Activated CD4-positive, alpha-beta T cell treated with anti-CD3 and anti-CD28 coated beads for 48 hours (primary cell): ENCODE results near the gene RRP12.

Experiments used
- DNase-seq: peaks from one replicate; pipeline ENCODE4 v3.0.0-alpha.2; 2020

The RRP12 gene

DNA sequence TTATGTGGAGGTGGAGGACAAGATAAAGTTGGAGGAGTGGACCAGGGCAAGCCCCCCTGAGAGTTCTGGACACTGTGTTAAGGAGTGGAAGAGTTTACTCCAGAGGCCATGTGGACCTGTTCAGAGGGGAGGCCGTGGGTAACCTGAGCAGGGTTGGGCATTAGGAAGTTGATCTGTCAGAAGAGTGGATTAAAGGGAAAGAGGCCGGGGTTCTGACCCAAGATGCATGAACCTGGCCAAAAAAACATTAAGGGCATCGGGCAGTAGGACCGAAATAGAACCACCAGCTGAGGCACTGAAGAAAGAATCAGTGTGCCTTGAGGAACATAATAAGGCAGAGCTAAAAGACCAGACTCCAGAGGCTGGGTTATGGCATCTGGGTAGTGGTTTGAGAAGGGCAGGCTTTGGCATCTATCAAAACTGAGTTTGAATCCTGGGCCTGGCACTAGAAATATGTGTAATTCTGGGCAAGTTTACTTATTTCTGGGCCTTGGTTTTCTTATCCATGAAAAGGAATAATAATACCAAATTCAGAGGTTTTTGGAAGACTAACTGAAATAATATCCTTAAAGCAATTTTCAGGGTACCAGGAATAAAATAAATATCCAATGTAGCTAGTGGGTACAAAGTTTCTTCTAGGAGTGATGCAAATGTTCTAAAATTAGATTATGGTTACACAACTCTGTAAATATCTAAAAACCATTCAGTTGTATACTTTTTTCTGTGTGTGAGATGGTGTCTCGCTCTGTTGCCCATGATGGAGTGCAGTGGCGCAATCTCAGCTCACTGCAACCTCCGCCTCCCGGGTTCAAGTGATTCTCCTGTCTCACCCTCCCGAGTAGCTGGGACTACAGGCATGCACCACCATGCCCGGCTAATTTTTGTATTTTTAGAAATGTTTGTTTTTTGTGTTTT lies 93.0 kb downstream of the RRP12 start:
- DNase-seq = no peak

DNA sequence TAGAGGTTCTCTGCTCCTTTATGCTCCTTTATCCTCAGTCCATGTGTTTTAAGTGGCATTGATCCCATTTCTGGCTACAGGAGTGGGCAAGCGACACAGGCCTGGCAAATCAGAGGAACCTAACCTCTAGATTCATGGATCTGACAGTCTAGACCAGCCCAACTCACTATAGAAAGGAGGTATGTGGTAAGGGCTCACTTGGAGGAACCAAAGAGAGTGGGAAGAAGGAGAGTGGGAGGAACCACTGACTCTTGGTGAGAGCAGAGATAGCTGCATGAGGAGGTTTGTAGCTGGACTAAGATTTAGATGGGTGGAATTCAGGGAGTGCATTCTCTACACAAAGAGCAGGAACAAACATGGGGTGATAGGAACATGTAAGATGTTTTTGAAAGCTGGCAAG lies 93.7 kb downstream of the RRP12 start:
- DNase-seq = no peak
